ENCODE data around the gene PUS7L. TPM values are rescaled to one million over a fixed set of nuclear protein-coding genes. Genes with fewer than 3 reads are reported as not detected.

The PUS7L gene
- total RNA-seq, 1 donor from 2014 or later, result 14.4 TPM

GRCh38 chr12:43749016-43749415, 9.6 kb downstream of the PUS7L start:
- Mint-ChIP-seq H3K4me3 (ENCODE audit: low read depth) (no peak overlapping the region), H3K27ac (no peak overlapping the region), H3K27me3 (no peaks in the 10 kb centered on the region), H3K4me1 (ENCODE audit: low read depth) (no peaks in the 10 kb centered on the region), H3K9me3 (ENCODE audit: low read depth) (no peaks in the 10 kb centered on the region), H3K36me3 (ENCODE audit: insufficient read depth) (peaks cover 9% of the 10 kb centered on the region)
- TF ChIP-seq CTCF (IDR thresholded peaks at IDR 0.05; ENCODE audit: unreplicated experiment), result no peak
- no peak for DNase-seq (ENCODE audit: low spot score, unreplicated experiment)

- no peak overlapping the region for H3K27ac Mint-ChIP-seq
- H3K9me3 Mint-ChIP-seq (ENCODE audit: low read depth), result no peaks in the 10 kb centered on the region
- no peak for TF ChIP-seq CTCF (IDR thresholded peaks at IDR 0.05; ENCODE audit: unreplicated experiment)
- H3K4me1 Mint-ChIP-seq (ENCODE audit: low read depth), result no peaks in the 10 kb centered on the region
- peaks cover 4% of the 10 kb centered on the region for H3K36me3 Mint-ChIP-seq (ENCODE audit: insufficient read depth)
- no peak for DNase-seq (ENCODE audit: low spot score, unreplicated experiment)
- no peaks in the 10 kb centered on the region for H3K27me3 Mint-ChIP-seq
- H3K4me3 Mint-ChIP-seq (ENCODE audit: low read depth), result no peak overlapping the region
Measured at GRCh38 chr12:43744826-43745225, 13.8 kb downstream of the PUS7L start.

- H3K9me3 Mint-ChIP-seq (ENCODE audit: low read depth), result no peaks in the 10 kb centered on the region
- TF ChIP-seq CTCF (IDR thresholded peaks at IDR 0.05; ENCODE audit: unreplicated experiment), result no peak
- H3K4me3 Mint-ChIP-seq (ENCODE audit: low read depth), result no peak overlapping the region
- no peaks in the 10 kb centered on the region for H3K27me3 Mint-ChIP-seq
- no peak for DNase-seq (ENCODE audit: low spot score, unreplicated experiment)
- H3K36me3 Mint-ChIP-seq (ENCODE audit: insufficient read depth), result peaks cover 4% of the 10 kb centered on the region
- H3K4me1 Mint-ChIP-seq (ENCODE audit: low read depth), result no peaks in the 10 kb centered on the region
- no peak overlapping the region for H3K27ac Mint-ChIP-seq
Measured at GRCh38 chr12:43742106-43742505, 16.5 kb downstream of the PUS7L start.

- no peak for DNase-seq (ENCODE audit: low spot score, unreplicated experiment)
- TF ChIP-seq CTCF (IDR thresholded peaks at IDR 0.05; ENCODE audit: unreplicated experiment), result no peak
- Mint-ChIP-seq H3K27me3 (no peaks in the 10 kb centered on the region), H3K36me3 (ENCODE audit: insufficient read depth) (peaks cover 4% of the 10 kb centered on the region), H3K27ac (no peak overlapping the region), H3K4me3 (ENCODE audit: low read depth) (no peak overlapping the region), H3K9me3 (ENCODE audit: low read depth) (no peaks in the 10 kb centered on the region), H3K4me1 (ENCODE audit: low read depth) (no peaks in the 10 kb centered on the region)
Measured at GRCh38 chr12:43740511-43741100, 18.0 kb downstream of the PUS7L start.

- TF ChIP-seq CTCF (IDR thresholded peaks at IDR 0.05; ENCODE audit: unreplicated experiment), result no peak
- no peaks in the 10 kb centered on the region for H3K27me3 Mint-ChIP-seq
- H3K4me3 Mint-ChIP-seq (ENCODE audit: low read depth), result no peak overlapping the region
- H3K27ac Mint-ChIP-seq, result no peak overlapping the region
- no peaks in the 10 kb centered on the region for H3K9me3 Mint-ChIP-seq (ENCODE audit: low read depth)
- no peak for DNase-seq (ENCODE audit: low spot score, unreplicated experiment)
- H3K4me1 Mint-ChIP-seq (ENCODE audit: low read depth), result no peaks in the 10 kb centered on the region
- H3K36me3 Mint-ChIP-seq (ENCODE audit: insufficient read depth), result no peaks in the 10 kb centered on the region
Measured at GRCh38 chr12:43737646-43738045, 20.9 kb downstream of the PUS7L start.
